OCI-LY7 (cell line): ENCODE data around the gene KRT81. TPM values are rescaled to one million over a fixed set of nuclear protein-coding genes. Genes with fewer than 3 reads are reported as not detected.

ENCODE experiments used
- BruUV-seq: library from RNA; stranded (reverse); fragments of 400-500 nt; replicated peaks from 2 replicates; lab custom pipeline; 2021; lab: Mats Ljungman, UMichigan
- CTCF ChIA-PET: fragments of 300-600 bp; sonication (Branson Sonifier 250); formaldehyde crosslinking; loops from one replicate; lab custom pipeline; 2022; ENCODE audit warnings: antibody characterized with exemption; ENCODE audit not compliant: unreplicated experiment; lab: Charles Lee
- POLR2A ChIA-PET: fragments of 300-600 bp; sonication (Branson Sonifier 250); formaldehyde crosslinking; loops from one replicate; lab custom pipeline; 2022; ENCODE audit warnings: antibody characterized with exemption; lab: Charles Lee
- DNase-seq: peaks from one replicate; pipeline ENCODE4 v3.0.0-alpha.2; 2015; ENCODE audit warnings: low spot score
- H2AFZ ChIP-seq: fragments of 200-600 bp; sonication (generic), shearing (Covaris generic); 2 replicates; pipeline ENCODE4 v1.6.1; 2014; ENCODE audit warnings: mild to moderate bottlenecking, antibody characterized with exemption, low read length, moderate library complexity
- H3K27ac ChIP-seq: fragments of 200-600 bp; sonication (generic); 2 replicates; pipeline ENCODE4 v1.5.1; 2014; ENCODE audit warnings: mixed run types, low read depth, mild to moderate bottlenecking, moderate library complexity, low read length, inconsistent platforms; ENCODE audit not compliant: poor library complexity, severe bottlenecking
- H3K36me3 ChIP-seq: fragments of 200-600 bp; sonication (generic); 2 replicates; pipeline ENCODE4 v1.6.1; 2014; ENCODE audit warnings: mild to moderate bottlenecking, antibody characterized with exemption, low read length, moderate library complexity, mixed read lengths; ENCODE audit not compliant: insufficient read depth
- H3K4me1 ChIP-seq: fragments of 200-600 bp; sonication (generic); 2 replicates; pipeline ENCODE4 v1.5.1; 2014; ENCODE audit warnings: mild to moderate bottlenecking, low read length; ENCODE audit not compliant: insufficient read depth, poor library complexity, severe bottlenecking
- H3K4me2 ChIP-seq: fragments of 200-600 bp; sonication (generic); 2 replicates; pipeline ENCODE4 v1.6.1; 2014; ENCODE audit warnings: mild to moderate bottlenecking, low read length
- H3K4me3 ChIP-seq: fragments of 200-600 bp; sonication (generic); 2 replicates; pipeline ENCODE4 v1.5.1; 2014; ENCODE audit warnings: mild to moderate bottlenecking, low read depth, low read length; ENCODE audit not compliant: poor library complexity, severe bottlenecking
- H3K79me2 ChIP-seq: fragments of 200-600 bp; sonication (generic); 2 replicates; pipeline ENCODE4 v1.6.1; 2016; ENCODE audit warnings: low read depth, mild to moderate bottlenecking, low read length, moderate library complexity, mixed read lengths; ENCODE audit not compliant: insufficient read depth
- H3K9me2 ChIP-seq: fragments of 200-600 bp; sonication (generic); 2 replicates; pipeline ENCODE4 v1.6.1; 2016; ENCODE audit warnings: mild to moderate bottlenecking, low read length, mixed read lengths; ENCODE audit not compliant: insufficient read depth
- H3K9me3 ChIP-seq: fragments of 200-600 bp; sonication (generic); 2 replicates; pipeline ENCODE4 v1.6.1; 2014; ENCODE audit warnings: mild to moderate bottlenecking, mixed run types, low read length, mixed read lengths
- H4K20me1 ChIP-seq: fragments of 200-600 bp; sonication (generic); 2 replicates; pipeline ENCODE4 v1.6.1; 2014; ENCODE audit warnings: mild to moderate bottlenecking, antibody characterized with exemption, low read length, moderate library complexity, mixed read lengths; ENCODE audit not compliant: insufficient read depth
- CTCF ChIP-seq: fragments of 200-600 bp; sonication (generic); conservative IDR thresholded peaks from 2 replicates; pipeline ENCODE4 v1.5.1; 2014; ENCODE audit warnings: mild to moderate bottlenecking, antibody characterized with exemption, low read length, moderate library complexity, mixed read lengths
- EZH2phosphoT487 ChIP-seq: fragments of 200-600 bp; sonication (generic); IDR thresholded peaks from 2 replicates; pipeline ENCODE4 v1.6.1; 2018; ENCODE audit warnings: low read depth, borderline replicate concordance, mild to moderate bottlenecking, mixed run types, antibody characterized with exemption, low read length, moderate library complexity, mixed read lengths
- intact Hi-C: fragments of 100-400 bp; cut with micrococcal nuclease; formaldehyde crosslinking; loops from one replicate; pipeline ENCODE4 v1.10.0; 2022; ENCODE audit not compliant: unreplicated experiment
- total RNA-seq, 2 experiments: library from RNA; depleted of rRNA in 1 of 2; stranded (reverse); fragments of >200 nt in 1 of 2; shearing (Covaris generic) in 1 of 2; gene quantifications; 2 replicates each; pipeline ENCODE4 v1.2.3, GENCODE V29; 2014 to 2022

The KRT81 gene
- total RNA-seq, 2 experiments from 2014 or later: not detected

GRCh38 chr12:52251367-52252051, 39.8 kb downstream of the KRT81 start:
- no peaks in the 10 kb centered on the region for H3K36me3 ChIP-seq
- intact Hi-C loops: no loop called here
- H3K4me1 ChIP-seq: no peaks in the 10 kb centered on the region
- no peaks in the 10 kb centered on the region for H3K9me2 ChIP-seq
- no peaks in the 10 kb centered on the region for H3K79me2 ChIP-seq
- H3K9me3 ChIP-seq: no peaks in the 10 kb centered on the region
- DNase-seq: no peak
- no peaks in the 10 kb centered on the region for H4K20me1 ChIP-seq
- H3K4me2 ChIP-seq: no peak overlapping the region
- TF ChIP-seq CTCF: no peak
- TF ChIP-seq EZH2phosphoT487: no peak
- no peak overlapping the region for H3K27ac ChIP-seq
- no peak overlapping the region for H2AFZ ChIP-seq
- BruUV-seq: no TSS peak
- H3K4me3 ChIP-seq: no peak overlapping the region
- ChIA-PET CTCF (no interaction called here), POLR2A (no interaction called here)

GRCh38 chr12:52250048-52250990, 41.0 kb downstream of the KRT81 start:
- Histone ChIP-seq H3K4me1 (no peaks in the 10 kb centered on the region), H3K4me3 (no peak overlapping the region), H3K4me2 (no peak overlapping the region), H3K9me2 (no peaks in the 10 kb centered on the region), H3K36me3 (no peaks in the 10 kb centered on the region), H3K27ac (no peak overlapping the region), H3K79me2 (no peaks in the 10 kb centered on the region), H3K9me3 (no peaks in the 10 kb centered on the region), H2AFZ (no peak overlapping the region), H4K20me1 (no peaks in the 10 kb centered on the region; the same call in 1 of the 2 replicates)
- BruUV-seq: no TSS peak
- no peak for DNase-seq
- intact Hi-C loops: no loop called here
- ChIA-PET POLR2A (no interaction called here), CTCF (no interaction called here)
- TF ChIP-seq CTCF (no peak), EZH2phosphoT487 (no peak)
